ENCODE results near the gene NRXN3.
"Not testable (repeated sequence)": the region's sequence is repeated elsewhere in the genome, so short reads cannot be mapped to it uniquely, and the experiment has no call there.

NRXN3 gene

DNA sequence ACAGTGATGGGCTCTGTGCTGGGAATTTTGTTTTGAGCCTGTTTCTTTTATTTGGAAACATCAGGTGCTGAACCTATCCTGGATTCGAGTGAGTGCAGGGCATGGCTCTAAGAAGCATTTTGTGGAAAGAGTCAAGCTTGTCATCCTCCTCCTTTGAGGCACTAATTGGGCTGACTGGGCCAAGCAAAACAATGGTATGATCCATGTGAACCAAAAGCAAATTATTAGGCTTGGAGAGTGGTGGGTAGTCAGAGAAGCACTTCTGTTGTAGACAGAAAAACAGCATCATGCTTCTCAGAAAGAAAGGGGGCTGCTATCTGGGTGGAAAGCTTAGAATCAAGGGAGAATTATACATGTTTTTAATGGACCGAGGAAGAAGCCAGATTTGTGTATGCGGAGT is 1559.6 kb downstream of the NRXN3 start:
- intact Hi-C loops (cut with DNase I), result no loop called here
- no peak for DNase-seq

DNA sequence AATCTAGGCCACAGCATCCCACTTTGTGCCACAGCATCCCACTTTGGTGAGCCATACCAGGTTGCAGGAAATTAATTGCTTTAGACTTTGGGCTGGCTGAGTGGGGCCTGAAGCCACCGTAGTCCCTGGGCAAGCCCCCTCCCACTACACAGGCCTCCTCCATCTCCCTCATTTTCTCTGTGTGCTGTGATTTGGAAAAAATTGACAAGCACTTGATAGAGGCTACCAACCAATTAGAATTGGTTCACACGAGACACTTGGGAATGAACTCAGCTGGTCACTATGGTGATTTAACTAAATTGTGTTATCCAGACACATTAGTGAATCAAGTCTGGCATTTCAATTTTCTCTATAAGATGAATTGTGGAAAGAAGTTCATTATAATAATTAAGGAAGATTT is 1560.0 kb downstream of the NRXN3 start:
- intact Hi-C loops (cut with DNase I), result no loop called here
- DNase-seq, result no peak

DNA sequence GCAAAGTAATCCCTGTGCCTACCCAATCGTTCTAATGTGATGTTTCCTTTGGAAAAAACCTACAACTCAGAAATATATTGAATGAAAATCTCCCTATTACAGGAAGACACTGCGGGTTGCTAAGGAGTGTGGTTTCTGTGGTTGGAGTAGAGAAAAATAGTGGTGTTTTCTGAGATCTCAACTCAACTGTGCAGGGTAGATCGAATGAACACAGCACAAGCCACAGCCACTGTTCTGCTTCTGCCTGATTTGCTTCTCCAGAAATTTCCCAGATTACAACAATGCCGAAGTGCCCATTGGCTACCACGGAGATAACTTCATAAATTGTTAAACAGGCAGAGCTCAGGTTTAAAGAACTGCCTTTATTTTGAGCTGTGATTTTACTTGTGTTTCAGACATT is 1560.8 kb downstream of the NRXN3 start:
- intact Hi-C loops (cut with DNase I), result no loop called here
- DNase-seq, result no peak

DNA sequence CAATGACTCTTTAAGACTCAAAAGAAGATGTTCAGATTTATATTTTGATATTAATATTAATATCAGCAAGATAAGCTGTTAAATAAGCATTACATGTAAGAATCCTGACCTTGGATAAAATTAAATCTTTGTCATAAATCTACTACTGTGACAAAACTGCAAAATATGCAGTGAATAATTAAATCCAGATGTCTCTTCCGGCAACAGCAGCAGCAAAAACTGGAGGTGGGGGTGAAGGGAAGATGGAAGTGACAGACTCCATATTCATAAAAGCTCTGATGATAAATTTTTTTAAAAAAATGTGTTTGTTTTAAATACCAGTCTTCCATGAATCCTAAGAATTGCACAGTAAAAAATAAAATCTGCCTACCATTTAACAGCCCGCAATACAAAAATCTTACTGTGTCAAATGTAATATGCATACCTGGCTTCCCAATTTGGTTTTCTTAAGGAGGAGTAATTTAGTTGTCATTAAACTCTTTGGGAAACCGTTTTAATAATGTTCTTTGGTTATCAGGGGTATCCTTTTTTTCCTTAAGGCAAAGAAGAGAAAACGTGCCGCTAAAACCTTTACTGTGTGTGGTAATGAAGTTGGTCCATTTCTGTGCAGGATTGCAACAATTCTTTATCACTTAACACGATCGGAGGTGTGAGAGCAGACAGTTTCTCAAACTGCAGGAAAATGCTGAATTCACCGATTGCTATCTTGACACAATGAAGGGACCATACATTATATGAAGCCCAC is 1562.9 kb downstream of the NRXN3 start:
- DNase-seq, result no peak
- intact Hi-C loops (cut with DNase I), result no loop called here

DNA sequence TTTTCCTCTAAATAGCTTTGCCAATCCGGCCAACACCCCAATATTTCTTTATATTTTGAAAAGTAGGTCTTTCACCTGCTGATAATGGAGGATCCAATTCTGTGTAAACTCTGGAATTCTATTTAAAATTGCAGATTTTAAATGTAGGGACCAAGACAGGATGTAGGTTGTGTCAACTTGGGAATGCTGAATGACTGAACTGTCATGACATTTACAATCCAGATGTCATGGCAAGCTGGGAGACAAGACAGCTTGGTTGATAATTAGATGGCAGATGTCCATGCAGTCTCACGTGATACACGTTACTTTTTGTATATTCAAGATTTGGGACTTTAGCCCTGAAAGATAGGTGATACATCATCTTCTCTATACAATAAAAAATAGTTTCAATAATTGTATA is 1564.0 kb downstream of the NRXN3 start:
- intact Hi-C loops (cut with DNase I), result no loop called here
- DNase-seq, result no peak

DNA sequence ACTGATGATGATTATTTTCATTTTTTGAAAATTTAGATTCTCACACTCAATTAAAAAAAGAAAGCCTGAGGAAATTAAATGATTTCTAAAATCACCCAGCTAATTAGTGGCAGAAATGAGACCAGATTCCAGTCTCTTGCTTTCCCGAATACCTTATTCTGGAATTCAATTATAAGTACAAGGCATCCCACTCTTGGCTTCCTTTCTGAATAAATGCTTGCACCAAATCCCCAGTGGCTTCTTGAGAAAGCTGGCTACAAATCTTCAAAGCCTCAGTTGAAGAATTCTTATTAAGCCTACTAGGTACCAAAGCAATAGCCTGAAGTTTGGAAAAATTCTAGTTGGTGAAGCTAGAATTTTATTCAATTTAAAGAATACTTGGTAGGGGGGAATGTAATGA is 1564.5 kb downstream of the NRXN3 start:
- intact Hi-C loops (cut with DNase I), result no loop called here

DNA sequence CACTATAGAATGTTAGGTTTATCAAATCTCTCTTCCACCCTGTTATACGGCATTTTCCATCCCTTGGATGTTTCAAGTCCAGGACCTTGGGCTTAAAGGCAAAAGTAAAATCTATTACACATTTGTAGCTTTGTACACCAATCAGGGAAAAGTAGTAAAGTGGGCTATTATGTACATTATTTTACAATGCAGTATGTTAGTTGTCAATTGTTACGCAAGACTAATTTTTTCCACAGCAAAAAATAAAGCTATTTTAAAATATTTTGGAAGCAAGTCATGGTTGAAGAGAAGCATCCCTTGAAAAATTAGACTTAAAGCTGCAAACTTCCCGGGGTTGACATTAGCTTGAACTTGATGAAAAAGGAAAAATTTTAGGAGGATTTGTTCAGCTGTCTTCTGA is 1564.9 kb downstream of the NRXN3 start:
- no peak for DNase-seq
- intact Hi-C loops (cut with DNase I), result no loop called here

More for the DNA sequence above, 1564.5 kb downstream of the NRXN3 start:
- DNase-seq, result no peak

DNA sequence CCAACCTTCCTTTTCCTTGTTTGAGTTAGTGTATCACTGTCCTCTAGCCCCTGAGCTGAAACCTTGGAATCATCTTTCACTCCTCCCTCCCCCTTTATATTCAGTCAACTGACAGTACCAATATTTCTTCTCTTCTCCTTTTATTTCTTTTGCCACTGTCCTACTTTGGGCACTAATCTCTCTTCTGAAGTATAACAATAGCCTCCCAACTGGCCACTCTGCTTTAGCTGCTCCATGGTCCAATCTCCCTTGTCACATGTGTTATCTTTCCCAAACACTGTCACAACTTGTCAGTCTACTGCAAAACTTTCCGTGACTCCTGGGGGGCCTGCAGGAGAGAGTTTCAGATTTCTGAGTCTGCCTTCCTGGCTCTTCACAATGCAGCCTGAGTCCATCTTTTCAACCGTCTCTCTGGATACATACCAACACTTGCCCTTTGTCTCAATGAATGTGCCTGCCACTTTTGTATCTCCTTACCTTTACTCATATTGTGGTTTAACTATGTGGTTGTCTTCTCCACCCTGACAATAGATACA is 1570.0 kb downstream of the NRXN3 start:
- no peak for DNase-seq
- intact Hi-C loops (cut with DNase I), result no loop called here

DNA sequence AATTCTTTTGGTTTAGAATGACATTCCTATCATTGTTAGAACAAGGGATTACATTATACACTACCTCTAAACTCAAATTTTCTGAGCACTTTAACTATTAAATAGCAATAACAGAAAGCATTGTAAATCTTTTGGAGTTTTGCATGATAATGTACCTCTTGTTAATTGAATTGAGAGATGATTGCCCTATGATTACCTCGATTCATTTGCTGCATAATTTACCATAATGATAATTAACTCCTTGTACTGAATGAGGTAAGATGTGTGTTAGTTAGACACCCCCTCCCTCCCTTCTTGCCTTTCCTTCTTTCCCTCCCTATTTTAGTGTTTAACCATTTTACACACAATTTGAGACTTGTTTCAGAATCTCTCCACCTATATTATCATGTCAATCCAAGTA is 1572.0 kb downstream of the NRXN3 start:
- intact Hi-C loops (cut with DNase I), result no loop called here
- DNase-seq, result no peak

DNA sequence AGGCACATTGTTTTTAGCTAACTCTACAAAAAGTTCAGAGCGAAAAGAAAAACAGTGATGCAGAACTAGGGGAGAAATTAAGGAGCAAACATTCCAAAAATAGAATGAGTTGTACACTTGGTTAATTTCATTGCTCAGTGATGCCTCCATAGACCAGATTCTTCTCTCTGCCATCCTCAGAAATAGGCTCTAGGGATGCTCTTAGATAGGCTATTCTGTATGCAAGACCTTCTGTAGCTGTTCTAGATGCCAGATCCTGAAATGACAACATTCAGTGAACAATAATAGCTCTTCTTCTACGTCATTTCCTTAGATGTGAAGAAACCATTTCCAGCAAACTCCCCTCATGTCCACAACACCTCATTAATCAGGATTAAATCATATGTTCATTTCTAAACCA is 1574.9 kb downstream of the NRXN3 start:
- DNase-seq, result no peak

DNA sequence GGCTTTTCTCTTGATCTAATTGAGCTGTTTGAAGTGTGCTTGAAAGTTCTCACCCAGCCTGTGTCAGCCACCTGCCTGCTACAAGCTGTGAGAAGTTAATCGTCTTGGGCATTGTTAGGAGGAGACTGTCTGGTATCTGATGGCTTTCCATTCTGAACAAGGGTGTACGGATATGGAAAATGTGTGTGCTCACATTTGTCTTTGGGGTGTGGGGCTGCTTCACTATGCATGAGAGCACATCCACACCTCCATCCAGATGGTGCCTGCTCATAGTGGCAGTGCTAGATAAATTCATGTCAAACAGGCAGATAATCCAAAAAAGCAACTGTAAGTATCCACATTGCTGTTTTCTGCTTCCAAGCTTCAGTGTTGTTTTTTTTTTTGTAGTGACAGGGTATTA is 1578.9 kb downstream of the NRXN3 start:
- intact Hi-C loops (cut with DNase I), result no loop called here

More for the DNA sequence above, 1574.9 kb downstream of the NRXN3 start:
- intact Hi-C loops (cut with DNase I), result no loop called here

DNA sequence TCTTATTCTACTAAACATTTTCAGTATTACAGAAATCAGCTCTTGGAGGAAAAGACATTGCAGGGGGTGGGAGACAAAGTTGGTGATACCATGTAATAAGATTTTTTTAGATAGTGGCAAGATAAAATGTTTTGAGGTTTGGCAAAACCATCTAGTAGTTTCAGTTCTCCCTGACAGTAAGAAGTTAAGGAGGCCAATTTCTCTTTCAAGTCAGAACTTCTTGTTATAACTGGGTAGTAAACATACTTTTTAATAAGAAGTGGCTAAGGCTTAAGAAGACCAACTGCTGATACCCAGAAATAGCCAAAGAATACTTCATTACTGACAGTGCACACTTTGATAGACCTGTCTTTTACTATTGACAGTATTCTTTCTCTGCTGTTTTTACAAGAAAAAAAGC is 1588.8 kb downstream of the NRXN3 start:
- intact Hi-C loops (cut with DNase I), result no loop called here
- no peak for DNase-seq

More for the DNA sequence above, 1578.9 kb downstream of the NRXN3 start:
- no peak for DNase-seq

DNA sequence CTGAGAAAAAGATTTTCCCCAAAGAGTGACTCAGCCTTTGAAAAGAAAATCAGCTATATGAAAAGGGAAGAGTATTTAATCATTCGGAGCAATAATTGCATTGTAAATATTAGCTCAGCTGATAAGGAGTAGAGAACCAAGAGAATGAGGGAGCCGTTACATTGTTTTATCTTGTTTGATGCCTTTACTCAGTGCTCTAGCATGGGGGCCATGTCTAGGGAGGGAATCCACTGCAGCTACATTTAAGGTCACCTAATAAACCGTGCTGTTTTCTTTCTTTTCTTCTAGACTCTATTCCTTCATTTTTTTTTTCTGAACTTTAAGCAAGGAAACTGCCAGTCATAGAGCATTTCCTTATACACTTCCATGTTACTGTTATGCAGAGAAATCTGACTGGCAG is 1594.2 kb downstream of the NRXN3 start:
- intact Hi-C loops (cut with DNase I), result no loop called here
- no peak for DNase-seq

DNA sequence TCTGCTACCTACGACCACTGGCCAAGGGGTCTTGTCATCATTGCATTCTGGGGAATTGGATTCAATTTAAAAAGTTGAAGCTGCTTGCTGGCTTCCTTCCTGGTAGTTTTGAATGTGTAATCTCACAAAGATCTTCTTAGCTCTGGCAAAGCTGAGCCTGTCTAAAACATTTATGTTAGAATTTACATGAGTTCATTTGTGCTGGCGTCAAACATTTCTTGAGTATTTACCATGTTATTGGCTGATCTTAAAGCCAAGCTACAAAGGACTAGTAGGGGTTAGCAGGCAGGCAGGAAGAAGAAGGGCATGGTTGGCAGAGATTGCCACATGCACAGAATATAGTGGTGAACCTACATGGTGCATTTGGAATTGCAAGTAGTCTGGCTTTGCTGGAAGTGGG is 1596.3 kb downstream of the NRXN3 start:
- DNase-seq, result no peak
- intact Hi-C loops (cut with DNase I), result no loop called here

DNA sequence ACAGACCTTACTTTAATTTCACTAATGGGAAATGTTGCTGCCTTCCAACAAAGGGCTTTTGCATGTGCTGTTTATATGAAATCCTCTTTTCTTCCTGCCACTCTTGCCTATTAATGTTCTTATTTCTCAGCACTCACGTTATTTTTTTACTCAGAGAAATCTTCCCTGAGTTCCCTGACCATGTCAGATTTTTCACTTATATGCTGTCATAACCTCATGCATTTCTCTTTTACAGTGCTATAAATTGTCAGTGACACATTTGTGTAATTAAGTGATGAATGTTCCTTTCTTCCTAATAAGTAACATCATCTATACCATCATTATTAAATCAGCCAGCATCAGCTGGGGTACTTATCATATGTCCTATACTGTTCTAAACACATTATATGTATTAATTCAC is 1597.1 kb downstream of the NRXN3 start:
- intact Hi-C loops (cut with DNase I), result no loop called here
- no peak for DNase-seq

DNA sequence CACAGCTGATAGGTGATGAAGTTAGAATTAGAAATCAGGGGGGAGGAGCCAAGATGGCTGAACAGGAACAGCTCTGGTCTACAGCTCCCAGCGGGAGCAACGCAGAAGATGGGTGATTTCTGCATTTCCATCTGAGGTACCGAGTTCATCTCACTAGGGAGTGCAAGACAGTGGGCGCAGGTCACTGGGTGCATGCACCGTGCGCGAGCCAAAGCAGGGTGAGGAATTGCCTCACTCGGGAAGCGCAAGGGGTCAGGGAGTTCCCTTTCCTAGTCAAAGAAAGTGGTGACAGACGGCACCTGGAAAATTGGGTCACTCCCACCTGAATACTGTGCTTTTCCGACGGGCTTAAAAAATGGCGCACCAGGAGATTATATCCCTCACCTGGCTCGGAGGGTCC is 1597.5 kb downstream of the NRXN3 start:
- DNase-seq; intact Hi-C loops (cut with DNase I): not testable (repeated sequence)

DNA sequence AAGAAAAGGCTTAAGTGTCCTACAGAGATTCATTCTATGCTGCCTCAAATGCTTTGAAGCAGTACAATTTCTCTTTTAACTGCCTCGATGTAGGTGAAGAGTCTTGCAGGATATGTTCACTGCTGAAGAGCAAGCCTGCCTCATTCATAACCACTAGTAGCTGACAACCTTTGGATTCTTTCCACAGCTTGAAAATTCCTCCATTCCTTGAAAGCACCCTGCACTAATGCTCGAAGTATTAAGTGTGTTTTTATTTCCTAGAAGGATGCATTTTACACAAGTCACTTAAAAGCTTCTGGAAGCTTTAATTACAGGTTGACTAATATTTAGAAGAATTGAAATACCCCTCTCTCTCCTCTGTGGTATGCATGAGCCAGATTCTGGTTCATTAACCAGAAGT is 1611.7 kb downstream of the NRXN3 start:
- no peak for DNase-seq
- intact Hi-C loops (cut with DNase I), result no loop called here

DNA sequence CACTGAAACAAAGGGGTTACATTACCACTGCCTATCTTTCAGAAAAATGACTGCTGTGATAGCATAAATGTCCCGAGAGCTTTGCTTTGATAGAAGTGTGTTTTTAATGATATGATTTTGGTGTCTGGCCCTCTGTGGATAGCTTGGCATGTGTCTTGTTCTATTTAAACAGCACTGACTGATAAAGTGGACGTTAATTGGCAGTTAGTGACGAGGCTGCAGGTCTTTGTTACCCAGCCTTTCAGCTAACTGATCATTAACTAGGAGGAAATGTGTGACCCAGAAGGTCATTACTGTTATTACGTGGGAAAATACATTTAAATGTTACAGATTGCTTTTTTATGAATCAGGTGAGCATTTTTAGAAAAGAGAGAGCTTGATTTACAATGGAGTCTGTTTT is 1612.9 kb downstream of the NRXN3 start:
- intact Hi-C loops (cut with DNase I), result no loop called here
- DNase-seq, result no peak

DNA sequence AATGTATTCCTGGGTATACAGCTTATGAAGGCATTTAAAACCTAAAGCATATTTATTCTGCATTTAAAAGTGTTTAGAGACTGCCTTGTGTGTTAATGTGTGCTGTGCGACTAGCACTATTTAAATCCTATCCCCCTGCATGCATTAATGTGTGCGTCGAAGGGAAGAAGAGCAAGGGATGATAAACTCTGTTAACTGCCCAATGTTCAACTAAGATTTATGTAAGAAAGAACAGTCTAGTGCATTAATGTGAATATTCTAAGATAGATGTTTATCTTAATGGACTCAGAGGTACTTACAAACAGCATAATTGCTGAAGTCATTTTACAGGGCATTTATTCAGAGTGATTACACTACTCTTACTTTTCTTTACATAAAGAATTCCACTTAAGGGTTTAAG is 1616.3 kb downstream of the NRXN3 start:
- intact Hi-C loops (cut with DNase I), result no loop called here

DNA sequence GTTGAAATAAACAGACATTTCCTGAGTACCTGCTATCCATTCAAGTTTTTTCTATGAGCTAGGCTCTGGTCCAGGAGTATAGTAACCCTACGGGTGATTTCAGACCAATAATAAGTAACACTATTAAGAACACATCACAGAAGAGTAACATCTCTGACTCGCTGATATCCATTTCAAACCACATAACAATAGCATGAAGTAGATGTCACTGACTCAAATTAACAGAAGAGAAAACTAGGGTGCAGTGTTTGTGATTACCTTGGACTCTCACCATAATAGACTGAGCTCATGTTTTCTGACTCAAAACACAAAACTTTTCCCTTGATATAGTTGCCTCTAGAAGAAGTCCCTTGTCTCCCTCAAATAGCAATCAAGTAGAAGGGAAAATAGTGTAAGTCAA is 1618.2 kb downstream of the NRXN3 start:
- no peak for DNase-seq
- intact Hi-C loops (cut with DNase I), result no loop called here

More for the DNA sequence above, 1616.3 kb downstream of the NRXN3 start:
- no peak for DNase-seq

DNA sequence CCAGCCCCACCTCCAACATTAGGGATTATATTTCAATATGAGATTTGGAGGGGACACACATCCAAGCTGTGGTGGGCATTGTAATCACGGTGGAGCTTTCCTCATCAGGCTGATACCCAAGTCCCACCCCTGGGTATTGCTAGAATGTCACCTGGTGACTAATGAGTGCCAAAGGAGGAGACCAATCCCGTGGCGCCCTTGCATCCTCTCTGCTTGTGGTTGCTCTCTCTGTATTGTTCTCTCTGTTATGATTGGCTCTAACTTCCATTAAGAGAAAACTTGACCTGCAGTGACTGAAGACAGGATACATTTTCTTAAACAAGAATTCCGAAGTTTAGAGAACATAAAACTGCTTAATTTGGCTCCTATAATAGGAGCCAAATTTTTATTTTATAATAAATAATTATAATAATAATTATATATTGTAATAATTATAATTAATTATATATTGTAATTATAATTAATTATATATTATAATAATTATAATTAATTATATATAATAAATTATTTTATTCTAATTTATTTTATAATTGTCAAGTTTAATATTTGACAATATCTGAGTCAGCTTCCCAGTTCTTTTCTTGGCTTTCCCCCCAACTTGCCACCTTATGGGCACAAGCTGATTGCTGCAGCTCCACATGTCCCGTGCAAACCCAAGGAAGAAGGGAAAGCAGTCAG is 1621.0 kb downstream of the NRXN3 start:
- intact Hi-C loops (cut with DNase I), result no loop called here
- DNase-seq, result no peak

Measured in head of caudate nucleus (tissue), 42 donors.